HepG2 (cell line): Measurements from ENCODE around the gene CREBBP.

ENCODE experiments used
- NR3C1 ChIP-seq: sonication (generic); formaldehyde crosslinking; IDR thresholded peaks from 2 replicates; pipeline ENCODE4 v1.4.0; 2020; ENCODE audit warnings: missing genetic modification reagents
- RNF2 ChIP-seq: fragments of 450-650 bp; conservative IDR thresholded peaks from 2 replicates; pipeline ENCODE4 v1.6.1; 2016; ENCODE audit warnings: low read depth

DNA sequence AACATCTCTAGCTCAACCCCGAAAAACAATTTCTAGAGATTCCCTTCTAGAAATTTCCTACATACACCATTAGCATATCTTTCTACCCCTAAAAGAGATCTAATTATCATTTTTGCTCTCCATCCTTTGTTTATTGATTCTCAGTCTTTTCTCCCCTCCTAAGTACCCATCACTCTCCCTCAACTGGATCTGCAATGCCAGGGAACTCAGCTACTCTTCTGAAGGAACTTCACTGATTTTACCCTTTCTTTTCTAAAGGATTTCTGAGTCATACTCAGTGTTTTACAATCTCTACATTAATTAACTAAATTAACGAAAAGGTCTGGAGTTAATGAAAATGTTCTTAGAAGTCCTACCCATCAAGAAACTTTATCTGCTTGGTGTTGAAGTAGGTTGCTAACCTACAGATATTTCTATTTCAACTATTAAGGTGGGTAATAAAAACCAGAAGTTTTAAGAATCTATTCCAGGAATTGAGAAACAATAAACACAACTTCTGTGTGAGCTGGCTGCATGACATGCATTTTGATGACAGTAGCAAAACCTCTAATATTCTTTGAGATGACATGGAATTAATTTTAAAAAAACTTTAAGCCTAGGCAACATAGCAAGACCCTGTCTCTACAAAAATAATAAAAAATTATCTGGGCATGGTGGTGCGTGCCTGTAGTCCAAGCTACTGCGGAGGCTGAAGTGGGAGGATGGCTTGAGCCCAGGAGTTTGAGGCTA lies 13.6 kb downstream of the CREBBP start:
- TF ChIP-seq NR3C1 (CRISPR knock-in tag) (no peak), RNF2 (no peak)
